Fibroblast of pulmonary artery (primary cell): Measurements from ENCODE around the gene FKBP10.

ENCODE experiments used
- DNase-seq: peaks from one replicate; pipeline ENCODE4 v3.0.0-alpha.2; 2010; ENCODE audit warnings: low read depth
- H3K4me3 ChIP-seq: replicated peaks from 2 replicates; pipeline ENCODE4 v1.5.1; 2011; ENCODE audit warnings: low read depth, mild to moderate bottlenecking, control low read depth, low read length, moderate library complexity
- CTCF ChIP-seq: IDR thresholded peaks from 2 replicates; pipeline ENCODE4 v1.5.1; 2011; ENCODE audit warnings: mild to moderate bottlenecking, control low read depth, low read length, inconsistent platforms; ENCODE audit errors: missing control alignments

The FKBP10 gene

GRCh38 chr17:41868568-41868967, 55.8 kb downstream of the FKBP10 start:
- no peak for TF ChIP-seq CTCF
- no peak overlapping the region for H3K4me3 ChIP-seq
- no peak for DNase-seq

- H3K4me3 ChIP-seq = no peak overlapping the region
- no peak for TF ChIP-seq CTCF
- DNase-seq = no peak
These were observed 56.6 kb downstream of the FKBP10 start for GRCh38 chr17:41869426-41869825.

- DNase-seq = no peak
- no peak overlapping the region for H3K4me3 ChIP-seq
- TF ChIP-seq CTCF = no peak
These were observed 57.3 kb downstream of the FKBP10 start for GRCh38 chr17:41870097-41870496.

- TF ChIP-seq CTCF = no peak
- DNase-seq = no peak
- no peak overlapping the region for H3K4me3 ChIP-seq
These were observed 57.8 kb downstream of the FKBP10 start for GRCh38 chr17:41870627-41871026.

GRCh38 chr17:41871789-41872188, 59.0 kb downstream of the FKBP10 start:
- no peak for TF ChIP-seq CTCF

More at GRCh38 chr17:41871789-41872188, 59.0 kb downstream of the FKBP10 start:
- DNase-seq = no peak
- H3K4me3 ChIP-seq = no peak overlapping the region
